NCI-H526 treated with DMSO at 0.1 percent for 48 hours (cell line): Measurements from ENCODE around the gene SRPK2.
"Not testable (repeated sequence)": the region's sequence is repeated elsewhere in the genome, so short reads cannot be mapped to it uniquely, and the experiment has no call there.

Experiments
- DNase-seq: peaks from one replicate; lab custom pipeline; 2025; lab: John Stamatoyannopoulos, UW

The SRPK2 gene

GRCh38 chr7:105388356-105389087 lies at the start of gene SRPK2:
Gene SRPK2 (minus strand): TSS chr7:105388921.
- peak; percentile 49 for DNase-seq

- no peak for DNase-seq
These were observed 49.5 kb upstream of the SRPK2 start for GRCh38 chr7:105438254-105438653.

GRCh38 chr7:105437356-105437755 lies 48.6 kb upstream of the SRPK2 start:
- not testable (repeated sequence) for DNase-seq

GRCh38 chr7:105429746-105430612 lies 41.3 kb upstream of the SRPK2 start:
- peak; percentile 49 for DNase-seq

- no peak for DNase-seq
These were observed 38.0 kb upstream of the SRPK2 start for GRCh38 chr7:105426606-105427146.

GRCh38 chr7:105423987-105424386 lies 35.3 kb upstream of the SRPK2 start:
- no peak for DNase-seq

GRCh38 chr7:105413887-105414437 lies 25.2 kb upstream of the SRPK2 start:
- DNase-seq = no peak

- not testable (repeated sequence) for DNase-seq
These were observed 22.1 kb upstream of the SRPK2 start for GRCh38 chr7:105410774-105411173.

GRCh38 chr7:105409775-105410174 lies 21.1 kb upstream of the SRPK2 start:
- not testable (repeated sequence) for DNase-seq

- DNase-seq = no peak
These were observed 20.2 kb upstream of the SRPK2 start for GRCh38 chr7:105408791-105409410.

- DNase-seq = no peak
These were observed 14.4 kb upstream of the SRPK2 start for GRCh38 chr7:105403128-105403527.

- no peak for DNase-seq
These were observed 13.7 kb upstream of the SRPK2 start for GRCh38 chr7:105402221-105403095.

GRCh38 chr7:105399043-105399725 lies 10.5 kb upstream of the SRPK2 start:
- no peak for DNase-seq

GRCh38 chr7:105396566-105396965 lies 7.8 kb upstream of the SRPK2 start:
- no peak for DNase-seq

- no peak for DNase-seq
These were observed 2.7 kb upstream of the SRPK2 start for GRCh38 chr7:105391429-105391828.

- DNase-seq = no peak
These were observed 1.2 kb upstream of the SRPK2 start for GRCh38 chr7:105389889-105390288.

- peak; percentile 71 for DNase-seq
These were observed 448 bp upstream of the SRPK2 start for GRCh38 chr7:105389088-105389650.

- peak; percentile 57 for DNase-seq
These were observed 989 bp downstream of the SRPK2 start for GRCh38 chr7:105387508-105388355.

GRCh38 chr7:105377903-105378302 lies 10.8 kb downstream of the SRPK2 start:
- DNase-seq = no peak
